OCI-M2 (cell line): ENCODE measurements around the gene PPP5C.

Experiments used
- DNase-seq: peaks from one replicate; lab custom pipeline; 2025; ENCODE audit not compliant: unreplicated experiment; lab: John Stamatoyannopoulos, UW

PPP5C gene

DNA sequence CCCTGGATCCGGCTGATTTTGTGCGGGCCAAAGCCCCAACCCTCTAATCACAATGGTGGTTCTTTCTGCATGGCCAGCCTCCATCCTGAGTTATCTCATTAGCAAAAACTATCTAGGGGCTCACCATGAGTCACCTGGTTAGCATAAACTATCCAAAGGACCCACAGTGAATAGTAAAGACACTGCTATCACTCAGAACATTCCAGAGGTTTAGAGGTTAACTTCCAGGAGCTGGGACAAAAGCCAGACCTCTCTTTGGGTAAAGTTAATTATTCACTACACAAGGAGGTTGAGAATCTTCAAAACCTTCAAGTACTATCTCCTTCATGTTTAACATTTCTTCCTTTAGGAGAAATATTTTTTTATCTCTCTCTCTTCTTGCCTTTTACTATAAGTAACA lies 18.8 kb upstream of the PPP5C start:
- no peak for DNase-seq

- DNase-seq: no peak
These were observed 16.5 kb upstream of the PPP5C start for GRCh38 chr19:46330319-46330918.

GRCh38 chr19:46337487-46337886 lies 9.4 kb upstream of the PPP5C start:
- DNase-seq: no peak

- no peak for DNase-seq
These were observed 7.4 kb upstream of the PPP5C start for GRCh38 chr19:46339446-46339845.

DNA sequence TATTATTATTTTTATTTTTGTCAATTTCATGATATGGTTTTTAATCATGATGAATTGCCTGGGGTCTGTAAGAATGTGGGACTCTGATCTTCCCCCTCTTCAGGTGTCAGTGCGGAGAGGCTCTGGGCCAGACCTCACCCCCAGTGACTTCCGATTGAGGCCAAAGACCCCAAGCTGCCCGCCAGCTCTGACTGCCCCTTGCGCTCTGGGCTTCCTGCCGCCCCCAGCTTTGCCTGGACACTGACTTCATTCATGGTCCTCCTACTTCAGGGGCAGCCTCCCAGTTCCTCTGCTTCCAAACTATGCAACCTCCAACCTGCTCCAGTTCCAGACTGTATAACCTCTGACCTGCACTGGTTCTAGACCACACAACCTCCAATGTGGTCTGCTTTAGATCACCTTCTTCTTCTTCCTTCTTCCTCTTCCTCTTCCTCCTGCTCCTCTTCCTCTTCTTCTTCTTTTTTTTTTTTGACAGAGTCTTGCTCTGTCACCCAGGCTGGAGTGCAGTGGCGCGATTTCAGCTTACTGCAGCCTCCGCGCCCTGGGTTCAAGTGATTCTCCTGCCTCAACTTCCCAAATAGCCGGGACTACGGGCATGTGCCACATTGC lies 6.7 kb upstream of the PPP5C start:
- DNase-seq: no peak

- DNase-seq: no peak
These were observed 5.0 kb upstream of the PPP5C start for GRCh38 chr19:46341937-46342336.

- DNase-seq: no peak
These were observed 2.5 kb upstream of the PPP5C start for GRCh38 chr19:46344363-46344762.

- DNase-seq: no peak
These were observed 1.7 kb upstream of the PPP5C start for GRCh38 chr19:46345157-46345556.

DNA sequence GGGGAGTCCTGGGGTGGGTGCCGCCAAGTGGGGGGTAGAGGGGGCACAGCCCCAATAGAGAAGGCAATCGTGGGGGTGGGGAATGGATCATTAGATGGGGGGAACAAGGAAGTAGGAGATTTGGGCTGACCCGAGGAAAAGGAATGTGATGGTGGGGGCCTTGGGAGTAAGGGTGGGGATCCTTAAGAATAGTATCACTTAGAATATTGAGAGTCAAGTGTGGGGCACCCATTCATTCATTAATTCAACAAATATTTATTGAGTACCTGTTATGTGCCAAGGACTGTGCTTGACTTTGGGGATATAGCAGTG lies 641 bp downstream of the PPP5C start:
- no peak for DNase-seq

GRCh38 chr19:46347985-46348384 lies 1.1 kb downstream of the PPP5C start:
- no peak for DNase-seq

GRCh38 chr19:46349311-46349993 lies 2.6 kb downstream of the PPP5C start:
- DNase-seq: no peak

GRCh38 chr19:46350029-46350757 lies 3.3 kb downstream of the PPP5C start:
- no peak for DNase-seq

GRCh38 chr19:46350758-46351159 lies 3.9 kb downstream of the PPP5C start:
- no peak for DNase-seq

DNA sequence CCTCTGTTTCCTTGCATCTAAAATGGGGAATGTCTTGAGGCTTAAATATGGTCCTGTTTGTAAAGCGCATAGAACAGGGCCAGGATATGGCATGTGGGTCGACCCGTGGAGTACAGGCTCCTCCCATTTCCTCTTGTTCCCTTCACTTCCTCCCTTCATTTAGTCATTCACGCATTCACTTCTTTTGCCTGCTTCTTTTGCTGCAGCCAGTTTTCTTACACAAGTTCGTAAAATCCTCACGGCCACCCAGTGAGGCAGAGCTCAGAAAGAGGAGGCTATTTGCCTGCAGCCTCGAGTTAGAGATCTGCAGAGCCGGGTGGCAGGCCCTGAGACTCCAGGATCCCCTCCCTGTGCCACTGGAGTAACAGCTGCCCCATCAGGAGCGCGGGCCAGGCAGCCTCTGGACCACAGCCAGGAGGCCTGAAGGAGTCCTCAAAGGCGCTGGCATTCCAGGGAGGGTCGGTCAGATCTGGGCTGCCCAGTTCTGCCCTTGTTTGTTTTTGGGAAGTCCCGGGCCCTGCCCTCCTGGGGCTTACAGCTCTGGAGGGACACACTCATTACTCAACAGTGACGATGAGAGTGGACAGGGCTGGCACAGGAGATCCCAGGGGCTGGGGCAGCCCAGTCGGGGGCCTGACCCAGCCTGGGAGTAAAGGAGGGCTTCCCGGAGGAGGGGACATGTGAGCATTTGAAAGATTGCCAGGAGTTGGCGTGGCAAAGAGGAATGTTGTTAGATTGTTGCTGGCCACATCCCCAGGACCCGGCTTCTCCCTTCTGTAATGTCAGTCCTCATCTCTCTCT lies 4.6 kb downstream of the PPP5C start:
- DNase-seq: no peak

- DNase-seq: no peak
These were observed 7.0 kb downstream of the PPP5C start for GRCh38 chr19:46353730-46354528.

DNA sequence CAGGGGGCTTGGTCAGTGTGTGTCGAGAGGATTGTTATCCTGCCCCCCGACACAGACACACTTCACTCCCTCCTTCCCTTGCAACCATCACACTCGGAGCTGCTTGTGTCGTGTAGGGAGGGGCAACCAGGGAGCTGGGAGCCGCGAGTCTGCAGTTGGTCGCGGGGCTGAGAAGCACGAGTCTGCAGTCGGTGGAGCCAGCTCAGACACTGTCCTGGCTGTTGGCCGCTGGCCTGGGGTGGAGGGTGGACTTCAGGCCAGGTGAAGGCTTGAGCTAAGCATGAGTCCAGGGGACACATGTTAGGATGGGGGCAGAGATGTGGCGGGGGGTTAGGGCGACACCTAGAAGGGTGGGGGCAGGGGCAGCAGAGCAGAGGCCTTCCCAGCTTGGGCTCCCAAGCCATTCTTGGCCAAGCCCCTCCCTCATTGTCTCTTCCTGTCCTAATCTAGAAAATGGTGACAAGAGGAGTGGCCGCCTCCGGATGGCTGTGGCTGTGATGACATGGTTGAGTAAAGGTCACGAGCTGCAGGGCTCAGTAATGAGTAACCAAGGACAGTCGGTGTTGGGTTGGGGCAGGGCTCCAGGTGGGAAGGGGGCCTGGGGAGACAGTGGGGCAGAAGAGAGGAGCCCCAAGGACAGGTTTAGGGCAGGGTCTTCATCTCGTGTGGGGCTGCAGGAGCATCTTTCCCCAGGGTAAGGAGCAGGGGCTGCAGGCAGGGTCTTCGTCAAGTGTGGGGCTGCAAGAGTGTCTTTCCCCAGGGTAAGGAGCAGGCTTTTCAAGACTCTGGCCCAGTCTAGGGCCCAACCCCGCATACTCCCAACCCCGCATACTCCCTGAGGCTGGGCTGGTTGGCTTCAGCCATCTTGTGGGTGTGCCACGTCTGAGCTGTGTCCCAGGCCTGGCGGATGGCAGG lies 8.6 kb downstream of the PPP5C start:
- DNase-seq: no peak

DNA sequence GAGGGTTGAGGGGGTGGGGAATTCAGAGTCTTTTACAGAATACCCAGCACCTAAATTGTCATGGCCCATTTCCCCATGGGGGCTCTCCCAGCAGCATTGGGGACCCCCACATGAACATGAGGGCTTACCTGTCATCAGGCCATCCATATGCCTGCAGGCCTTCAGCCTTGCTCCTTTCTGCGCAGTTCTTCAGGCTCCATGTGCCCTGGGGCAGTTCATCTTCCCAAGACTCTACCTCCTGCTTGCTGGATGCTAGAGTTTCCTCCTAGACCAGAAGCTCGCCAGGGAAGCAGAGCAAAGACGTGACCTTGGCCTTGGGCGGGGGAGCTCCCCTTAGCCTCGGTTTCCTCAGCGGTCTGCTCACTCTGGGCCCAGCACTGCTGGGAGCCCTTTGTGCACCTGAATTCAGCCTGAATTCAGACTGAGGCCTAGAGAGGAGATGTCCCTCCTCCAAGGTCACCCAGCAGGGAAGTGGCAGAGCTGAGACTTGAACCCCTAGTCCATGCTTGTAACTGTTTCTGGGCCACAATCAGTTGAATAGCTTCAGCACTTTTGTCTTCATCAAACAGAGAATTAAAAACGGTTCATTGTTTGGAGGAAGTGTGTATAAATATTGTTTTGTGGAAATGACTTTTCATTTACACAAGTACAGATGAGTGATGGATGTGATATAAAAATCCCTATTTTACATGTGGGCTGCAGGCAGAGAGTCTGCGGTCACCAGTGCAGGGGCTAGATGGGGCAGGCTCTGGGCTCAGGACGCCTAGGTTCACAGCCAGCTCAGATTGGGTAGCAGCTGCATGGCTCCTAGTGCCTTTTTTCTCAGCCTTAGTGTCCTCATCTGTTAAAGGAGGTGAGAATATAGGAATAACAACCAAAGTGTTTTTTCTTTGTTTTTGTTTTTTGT lies 9.5 kb downstream of the PPP5C start:
- no peak for DNase-seq

- no peak for DNase-seq
These were observed 11.1 kb downstream of the PPP5C start for GRCh38 chr19:46357846-46358583.
